Brain microvascular endothelial cell (primary cell): ENCODE results near the gene LYPD4.
"Not testable (repeated sequence)": the region's sequence is repeated elsewhere in the genome, so short reads cannot be mapped to it uniquely, and the experiment has no call there.

ENCODE experiments used
- DNase-seq: peaks from one replicate; pipeline ENCODE4 v3.0.0-alpha.2; 2020
- H3K27ac ChIP-seq: fragments of 250-450 bp; sonication (Bioruptor Pico); 2 replicates; pipeline ENCODE4 v1.5.1; 2020; ENCODE audit warnings: mild to moderate bottlenecking, moderate library complexity
- H3K27me3 ChIP-seq: fragments of 250-450 bp; sonication (Bioruptor Pico); replicated peaks from 2 replicates; pipeline ENCODE4 v1.5.1; 2020; ENCODE audit warnings: mild to moderate bottlenecking
- H3K36me3 ChIP-seq: fragments of 250-450 bp; sonication (Bioruptor Pico); replicated peaks from 2 replicates; pipeline ENCODE4 v1.5.1; 2020; ENCODE audit warnings: mild to moderate bottlenecking
- H3K4me3 ChIP-seq: 2 replicates; pipeline ENCODE4 v1.5.1; 2011; ENCODE audit warnings: low read depth, mild to moderate bottlenecking, control low read depth, low read length, moderate library complexity
- in situ Hi-C: cut with HindIII; loops from 2 replicates; pipeline ENCODE4 v1.10.0; 2017; ENCODE audit warnings: low sequenced_read_pairs, low pct_ligation_motif_present
- TF ChIP-seq, protein P1 (sequence below): IDR thresholded peaks from 2 replicates; pipeline ENCODE4 v1.5.1; 2011; ENCODE audit warnings: low read depth, mild to moderate bottlenecking, moderate library complexity, low read length, control low read depth, inconsistent platforms; ENCODE audit errors: missing control alignments

The LYPD4 gene

DNA sequence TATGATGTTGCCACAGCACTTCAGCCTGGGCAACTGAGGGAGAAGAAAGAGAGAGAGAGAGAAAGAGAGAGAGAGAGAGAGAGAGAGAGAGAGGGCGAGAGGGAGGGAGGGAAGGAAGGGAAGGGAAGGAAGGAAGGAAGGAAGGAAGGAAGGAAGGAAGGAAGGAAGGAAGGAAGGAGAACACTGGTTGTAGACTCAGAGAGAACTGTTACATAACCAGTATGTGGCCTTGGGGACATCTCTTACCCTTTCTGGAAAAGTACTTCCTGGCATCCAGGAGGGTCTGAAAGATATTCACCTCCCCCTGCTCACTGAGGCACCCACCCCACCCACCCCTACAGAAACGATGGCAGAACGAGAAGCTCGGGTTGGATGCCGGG, 35.8 kb upstream of the LYPD4 start:
- no peaks in the 10 kb centered on the region for H3K27me3 ChIP-seq
- no peak overlapping the region for H3K27ac ChIP-seq

DNA sequence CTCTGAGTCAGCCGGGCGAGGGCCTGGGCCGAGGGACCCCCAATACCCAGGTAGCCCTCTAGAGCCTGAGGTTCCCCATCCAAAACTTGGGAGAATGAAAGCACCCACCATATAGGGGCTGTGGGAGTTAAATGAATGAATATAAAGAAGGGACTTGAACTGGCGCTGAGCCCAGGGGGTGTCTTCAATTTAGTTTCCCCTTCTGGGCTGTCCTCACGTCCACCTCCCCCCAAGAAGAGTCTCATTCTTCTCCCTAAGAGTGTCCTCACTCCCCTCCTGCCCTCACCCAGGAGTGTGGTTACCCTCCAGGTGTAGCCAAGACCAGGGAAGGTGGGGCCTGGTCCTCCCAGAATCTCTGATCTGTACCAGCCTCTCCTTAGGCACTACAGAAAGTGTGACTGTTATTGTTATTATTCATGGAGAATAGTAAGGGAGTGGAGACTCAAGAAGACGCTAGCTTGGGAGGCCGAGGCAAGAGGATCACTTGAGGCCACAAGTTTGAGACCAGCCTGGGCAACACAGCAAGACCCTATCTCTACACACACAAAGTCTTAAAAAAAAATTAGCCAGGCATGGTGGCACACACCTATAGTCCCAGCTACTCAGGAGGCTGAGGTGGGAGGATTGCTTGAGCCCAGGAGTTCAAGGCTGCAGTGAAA, 35.3 kb upstream of the LYPD4 start:
- TF ChIP-seq, protein P1, sequence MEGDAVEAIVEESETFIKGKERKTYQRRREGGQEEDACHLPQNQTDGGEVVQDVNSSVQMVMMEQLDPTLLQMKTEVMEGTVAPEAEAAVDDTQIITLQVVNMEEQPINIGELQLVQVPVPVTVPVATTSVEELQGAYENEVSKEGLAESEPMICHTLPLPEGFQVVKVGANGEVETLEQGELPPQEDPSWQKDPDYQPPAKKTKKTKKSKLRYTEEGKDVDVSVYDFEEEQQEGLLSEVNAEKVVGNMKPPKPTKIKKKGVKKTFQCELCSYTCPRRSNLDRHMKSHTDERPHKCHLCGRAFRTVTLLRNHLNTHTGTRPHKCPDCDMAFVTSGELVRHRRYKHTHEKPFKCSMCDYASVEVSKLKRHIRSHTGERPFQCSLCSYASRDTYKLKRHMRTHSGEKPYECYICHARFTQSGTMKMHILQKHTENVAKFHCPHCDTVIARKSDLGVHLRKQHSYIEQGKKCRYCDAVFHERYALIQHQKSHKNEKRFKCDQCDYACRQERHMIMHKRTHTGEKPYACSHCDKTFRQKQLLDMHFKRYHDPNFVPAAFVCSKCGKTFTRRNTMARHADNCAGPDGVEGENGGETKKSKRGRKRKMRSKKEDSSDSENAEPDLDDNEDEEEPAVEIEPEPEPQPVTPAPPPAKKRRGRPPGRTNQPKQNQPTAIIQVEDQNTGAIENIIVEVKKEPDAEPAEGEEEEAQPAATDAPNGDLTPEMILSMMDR, result no peak
- no peak overlapping the region for H3K4me3 ChIP-seq
- H3K27me3 ChIP-seq, result no peaks in the 10 kb centered on the region
- DNase-seq, result no peak
- H3K36me3 ChIP-seq, result no peaks in the 10 kb centered on the region
- H3K27ac ChIP-seq, result no peak overlapping the region
- in situ Hi-C loops, result no loop called here

More for the DNA sequence above, 35.8 kb upstream of the LYPD4 start:
- no peaks in the 10 kb centered on the region for H3K36me3 ChIP-seq
- TF ChIP-seq, protein P1, result no peak
- no peak for DNase-seq
- H3K4me3 ChIP-seq, result no peak overlapping the region
- in situ Hi-C loops, result no loop called here

DNA sequence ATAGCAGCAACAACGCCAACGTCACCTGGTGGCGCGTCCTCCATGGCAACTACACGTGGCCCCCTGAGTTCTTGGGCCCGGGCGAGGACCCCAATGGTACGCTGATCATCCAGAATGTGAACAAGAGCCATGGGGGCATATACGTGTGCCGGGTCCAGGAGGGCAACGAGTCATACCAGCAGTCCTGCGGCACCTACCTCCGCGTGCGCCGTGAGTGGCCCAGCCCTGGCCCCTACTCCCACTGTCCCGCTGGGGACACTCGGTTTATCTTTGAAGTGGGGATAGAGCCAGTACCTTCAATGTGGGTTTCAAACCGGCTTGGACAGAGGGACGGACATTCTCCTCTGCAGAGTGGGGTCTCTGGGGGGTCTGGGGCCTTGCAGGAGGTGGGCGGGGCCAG, 34.6 kb upstream of the LYPD4 start:
- in situ Hi-C loops, result no loop called here
- DNase-seq, result no peak
- Histone ChIP-seq H3K27ac (no peak overlapping the region), H3K4me3 (no peak overlapping the region), H3K27me3 (no peaks in the 10 kb centered on the region), H3K36me3 (no peaks in the 10 kb centered on the region)
- TF ChIP-seq, protein P1, result no peak

DNA sequence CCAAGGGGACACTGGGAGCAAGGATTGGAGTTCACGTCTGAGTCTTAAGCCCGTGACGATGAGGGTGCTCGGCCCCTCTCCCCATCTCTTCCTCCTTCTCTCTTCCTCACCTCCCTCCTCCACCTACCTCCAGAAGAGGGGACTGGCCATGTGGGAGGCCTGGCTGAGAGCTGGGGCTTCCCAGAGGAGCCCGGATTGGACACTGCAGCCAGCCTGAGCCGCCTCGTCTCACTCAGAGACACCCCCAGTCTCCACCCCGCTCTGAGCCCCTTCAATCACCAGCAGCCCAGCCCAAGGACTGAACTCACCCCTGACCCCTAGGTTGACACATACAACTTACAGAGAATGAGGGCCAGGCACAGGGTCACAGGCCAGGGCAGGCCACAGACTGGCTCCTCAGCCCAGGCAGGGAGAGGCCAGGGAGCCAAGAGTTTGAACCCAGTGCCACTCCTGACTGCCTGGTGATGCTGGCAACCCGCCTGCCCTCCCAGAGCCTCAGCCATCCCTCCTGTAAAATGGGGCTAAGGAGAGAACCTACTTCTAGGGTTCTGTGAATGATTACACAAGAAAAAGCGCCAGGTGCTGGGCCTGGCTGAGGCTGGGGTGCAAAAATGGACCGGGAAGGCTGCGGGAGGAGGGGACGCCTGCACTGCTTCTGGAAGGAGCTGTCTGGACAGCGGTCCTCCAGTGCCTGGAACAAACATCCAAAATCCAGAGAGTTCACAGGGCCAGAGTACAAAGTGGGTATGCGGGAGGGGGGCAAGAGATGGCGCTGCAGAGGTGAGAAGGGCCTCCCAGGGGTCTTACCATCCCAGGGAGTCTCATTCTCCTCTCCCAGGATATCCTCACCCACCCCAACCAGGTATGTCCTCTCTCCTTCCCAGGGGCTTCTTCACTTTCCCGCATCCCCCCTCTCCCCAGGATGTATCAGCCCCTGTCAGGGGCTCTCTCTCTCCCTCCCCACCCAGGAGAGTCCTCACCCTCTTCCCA, 33.7 kb upstream of the LYPD4 start:
- TF ChIP-seq, protein P1, result no peak
- no peak for DNase-seq
- Histone ChIP-seq H3K27ac (no peak overlapping the region), H3K36me3 (no peaks in the 10 kb centered on the region), H3K27me3 (no peaks in the 10 kb centered on the region), H3K4me3 (no peak overlapping the region)
- in situ Hi-C loops, result no loop called here

DNA sequence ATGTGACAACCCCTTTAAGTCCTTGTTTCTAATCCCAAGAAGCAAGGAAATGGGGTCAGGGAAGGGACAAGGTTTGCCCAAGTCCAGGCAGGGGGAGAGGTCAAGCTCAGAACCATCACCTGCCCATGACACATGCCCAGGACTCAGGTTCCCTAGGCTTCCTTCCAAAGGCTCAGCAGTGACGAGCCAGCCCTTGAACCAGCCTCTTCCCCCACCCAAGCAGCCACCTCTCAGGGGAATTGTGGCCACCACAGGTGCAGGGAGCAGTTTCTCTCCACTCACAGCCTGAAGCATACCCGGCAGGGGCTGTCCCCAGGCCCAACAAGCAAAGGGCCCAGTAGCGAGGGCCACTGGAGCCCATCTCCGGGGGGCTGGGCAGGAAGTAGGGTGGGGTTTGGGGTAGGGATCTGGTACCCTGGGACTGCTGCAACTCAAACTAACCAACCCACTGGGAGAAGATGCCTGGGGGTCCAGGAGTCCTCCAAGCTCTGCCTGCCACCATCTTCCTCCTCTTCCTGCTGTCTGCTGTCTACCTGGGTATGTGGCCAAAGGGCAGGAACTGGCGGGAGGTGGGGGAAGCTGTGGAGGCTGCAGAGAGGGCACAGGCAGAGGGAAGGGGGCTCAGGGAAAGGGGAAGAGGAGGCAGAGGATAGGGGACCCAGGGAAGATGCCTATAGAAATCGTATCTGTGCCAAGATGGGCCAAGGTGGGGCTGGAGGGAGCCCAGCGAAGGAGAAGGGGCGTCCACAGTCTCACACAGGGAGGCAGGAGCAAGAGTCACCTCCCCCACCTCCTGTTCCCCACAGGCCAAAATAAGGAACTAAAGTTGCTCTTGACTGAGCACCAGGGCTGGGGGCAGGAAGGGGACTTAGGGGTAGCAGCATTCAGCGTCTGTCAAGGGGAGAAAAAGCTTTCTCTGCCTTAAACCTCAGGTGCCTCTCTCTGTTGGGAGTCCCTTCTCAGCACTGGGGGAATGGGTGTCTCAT, 32.7 kb upstream of the LYPD4 start, which contains the start of gene CD79A:
CD79A (plus strand) TSS at position 433 of the 986 bp plus-strand sequence; CDS start at position 459, 26 bp downstream.
- no peak for DNase-seq
- TF ChIP-seq, protein P1, result no peak
- no peak within 1 kb of the TSS for H3K4me3 ChIP-seq
- in situ Hi-C loops, result no loop called here
- H3K36me3 ChIP-seq, result peaks cover 4% of the 10 kb centered on the region
- no peaks in the 10 kb centered on the region for H3K27me3 ChIP-seq
- no peak within 1 kb of the TSS for H3K27ac ChIP-seq

DNA sequence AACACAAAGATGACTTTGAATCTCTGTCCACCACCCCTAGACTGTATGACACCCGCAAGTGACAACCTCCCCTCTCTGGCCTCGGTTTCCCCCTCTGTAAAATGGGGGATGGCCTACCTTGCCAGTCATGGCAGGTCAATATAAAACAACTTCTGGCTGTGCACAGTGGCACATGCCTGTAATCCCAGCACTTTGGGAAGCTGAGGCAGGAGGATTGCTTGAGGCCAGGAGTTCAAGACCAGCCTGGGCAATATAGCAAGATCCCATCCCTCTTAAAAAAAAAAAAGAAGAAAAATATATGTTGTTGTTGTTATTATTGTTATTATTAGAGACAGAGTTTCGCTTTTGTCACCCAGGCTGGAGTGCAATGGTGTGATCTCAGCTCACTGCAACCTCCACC, 31.5 kb upstream of the LYPD4 start:
- in situ Hi-C loops, DNase-seq, H3K27ac ChIP-seq: not testable (repeated sequence)

More for the DNA sequence above, 31.5 kb upstream of the LYPD4 start:
- not testable (repeated sequence) for H3K27me3 ChIP-seq, H3K4me3 ChIP-seq
- peaks cover 16% of the 10 kb centered on the region for H3K36me3 ChIP-seq
